Measurements from ENCODE around the gene REELD1. TPM values are rescaled to one million over a fixed set of nuclear protein-coding genes. Genes with fewer than 3 reads are reported as not detected.

The REELD1 gene
- total RNA-seq, 1 experiment from 2014 or later: not detected

GRCh38 chr4:146222313-146222712, 8.0 kb downstream of the REELD1 start:
- H3T11ph ChIP-seq (ENCODE audit: low read length): no peak overlapping the region
- H2BK120ac ChIP-seq (ENCODE audit: low read depth, low read length, poor library complexity, severe bottlenecking): no peak overlapping the region
- H2AK5ac ChIP-seq (ENCODE audit: insufficient read length, low read length): no peak overlapping the region
- no peaks in the 10 kb centered on the region; a peak in 1 of 4 replicates for H3K4me1 Mint-ChIP-seq
- H2BK12ac ChIP-seq (ENCODE audit: insufficient read length, low read depth, low read length): no peak overlapping the region
- H4K91ac ChIP-seq (ENCODE audit: insufficient read length, low read depth, low read length): no peak overlapping the region
- no peak overlapping the region for H3K14ac ChIP-seq (ENCODE audit: insufficient read depth, low read length)
- H4K5ac ChIP-seq (ENCODE audit: insufficient read length, low read depth, low read length): no peak overlapping the region
- H3K23ac ChIP-seq (ENCODE audit: insufficient read length, low read depth, low read length): no peak overlapping the region
- no peak overlapping the region for H2BK5ac ChIP-seq (ENCODE audit: insufficient read length, low read length)
- 0 out of 7 replicates have a peak overlapping the region, but pooled peaks of 1 of the 3 experiments have one; percentile 93 for H3K27ac Mint-ChIP-seq
- no peak overlapping the region for H3K18ac ChIP-seq (ENCODE audit: insufficient read length, low read depth, low read length)
- no peak overlapping the region for H3K9ac ChIP-seq (ENCODE audit: extremely low read depth, insufficient read length, low read length)
- no peak for DNase-seq
- H2AFZ ChIP-seq (ENCODE audit: low read length): no peak overlapping the region
- H3K27me3 Mint-ChIP-seq (ENCODE audit: low read depth): no peaks in the 10 kb centered on the region
- no peaks in the 10 kb centered on the region for H3K79me1 ChIP-seq (ENCODE audit: insufficient read depth, low read depth, low read length, poor library complexity, severe bottlenecking)
- no peak overlapping the region for H2BK20ac ChIP-seq (ENCODE audit: low read depth, low read length, poor library complexity, severe bottlenecking)
- H4K20me1 ChIP-seq (ENCODE audit: control insufficient read depth, insufficient read depth, insufficient read length): no peaks in the 10 kb centered on the region
- no peak overlapping the region for H3K4me2 ChIP-seq (ENCODE audit: insufficient read depth, insufficient read length, low read length)
- H3K56ac ChIP-seq (ENCODE audit: insufficient read length, low read depth, low read length): no peak overlapping the region
- no peaks in the 10 kb centered on the region for H3K4me1 ChIP-seq (ENCODE audit: insufficient read depth, low read length)
- WGBS (ENCODE audit: extremely low coverage, insufficient read length, low lambda C conversion rate): no CpG with 5 or more reads among the region's 8 CpGs
- no peak overlapping the region for H4K8ac ChIP-seq (replicated peaks; ENCODE audit: insufficient read length, low read depth, low read length)
- H3K9me3 Mint-ChIP-seq: no peaks in the 10 kb centered on the region
- H3K9me3 ChIP-seq (ENCODE audit: control insufficient read depth, low read depth, low read length): no peaks in the 10 kb centered on the region
- no peaks in the 10 kb centered on the region for H3K27me3 ChIP-seq (ENCODE audit: insufficient read depth, low read length)
- H2BK15ac ChIP-seq (ENCODE audit: low read depth, low read length): no peak overlapping the region
- TF ChIP-seq, protein P1, sequence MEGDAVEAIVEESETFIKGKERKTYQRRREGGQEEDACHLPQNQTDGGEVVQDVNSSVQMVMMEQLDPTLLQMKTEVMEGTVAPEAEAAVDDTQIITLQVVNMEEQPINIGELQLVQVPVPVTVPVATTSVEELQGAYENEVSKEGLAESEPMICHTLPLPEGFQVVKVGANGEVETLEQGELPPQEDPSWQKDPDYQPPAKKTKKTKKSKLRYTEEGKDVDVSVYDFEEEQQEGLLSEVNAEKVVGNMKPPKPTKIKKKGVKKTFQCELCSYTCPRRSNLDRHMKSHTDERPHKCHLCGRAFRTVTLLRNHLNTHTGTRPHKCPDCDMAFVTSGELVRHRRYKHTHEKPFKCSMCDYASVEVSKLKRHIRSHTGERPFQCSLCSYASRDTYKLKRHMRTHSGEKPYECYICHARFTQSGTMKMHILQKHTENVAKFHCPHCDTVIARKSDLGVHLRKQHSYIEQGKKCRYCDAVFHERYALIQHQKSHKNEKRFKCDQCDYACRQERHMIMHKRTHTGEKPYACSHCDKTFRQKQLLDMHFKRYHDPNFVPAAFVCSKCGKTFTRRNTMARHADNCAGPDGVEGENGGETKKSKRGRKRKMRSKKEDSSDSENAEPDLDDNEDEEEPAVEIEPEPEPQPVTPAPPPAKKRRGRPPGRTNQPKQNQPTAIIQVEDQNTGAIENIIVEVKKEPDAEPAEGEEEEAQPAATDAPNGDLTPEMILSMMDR (conservative IDR thresholded peaks at IDR 0.05): no peak
- no peak overlapping the region for H3K4ac ChIP-seq (ENCODE audit: low read depth, low read length)
- no peaks in the 10 kb centered on the region for H3K36me3 Mint-ChIP-seq (ENCODE audit: insufficient read depth in 1 of 3, low read depth in 3 of 3)
- H3K27ac ChIP-seq (ENCODE audit: insufficient read length, low read depth, low read length): no peak overlapping the region
- no peak overlapping the region for H3K4me3 Mint-ChIP-seq
- no peaks in the 10 kb centered on the region for H3K79me2 ChIP-seq (ENCODE audit: insufficient read depth, low read length)
- H3K23me2 ChIP-seq (ENCODE audit: insufficient read length, low read depth, low read length, poor library complexity, severe bottlenecking): no peaks in the 10 kb centered on the region

Measured in H9 (cell line).